ENCODE data around the gene POU3F2.

DNA sequence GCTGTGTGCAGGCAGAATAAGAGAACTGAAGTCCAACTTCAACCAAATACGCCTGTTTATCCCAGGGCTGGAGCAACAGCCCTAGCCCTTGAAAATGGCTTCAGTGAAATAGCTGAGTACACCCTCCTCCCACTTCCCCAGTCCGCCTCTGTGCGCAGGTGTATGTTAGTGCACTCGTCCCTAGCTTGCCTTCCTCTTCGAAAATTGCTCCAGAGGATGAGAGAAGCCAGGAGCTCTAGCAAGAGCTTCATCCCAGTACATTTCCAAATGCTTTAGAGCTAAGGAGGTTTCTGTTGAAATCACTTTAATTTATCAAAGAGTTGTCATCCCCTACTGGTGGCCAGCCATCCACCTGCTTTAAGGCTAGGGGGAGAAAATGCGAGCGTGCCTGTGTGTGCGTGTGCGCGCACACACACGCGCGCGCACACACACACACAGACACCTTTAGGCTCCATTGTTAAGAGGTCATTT lies 5.4 kb upstream of the POU3F2 start:
- TF ChIP-seq BHLHE40 (IDR thresholded peaks at IDR 0.05; ENCODE audit: borderline replicate concordance) = no peak
- no peak for TF ChIP-seq LEF1 (IDR thresholded peaks at IDR 0.05; ENCODE audit: borderline replicate concordance)
- no peak for TF ChIP-seq FOXM1 (IDR thresholded peaks at IDR 0.05; ENCODE audit: borderline replicate concordance)
- TF ChIP-seq ARNT (IDR thresholded peaks at IDR 0.05) = no peak
- TF ChIP-seq TARDBP (IDR thresholded peaks at IDR 0.05) = no peak
- no peak for TF ChIP-seq SUZ12 (IDR thresholded peaks at IDR 0.05)
- TF ChIP-seq SP1 (IDR thresholded peaks at IDR 0.05) = no peak

Measured in HEK293T (cell line).